GM12872 (cell line): Measurements from ENCODE around the gene TUBA1B.

Source experiments
- CTCF ChIP-seq: IDR thresholded peaks from 3 replicates; pipeline ENCODE4 v1.5.1; 2011; ENCODE audit warnings: low read depth, mild to moderate bottlenecking, low read length, moderate library complexity; ENCODE audit not compliant: insufficient read depth

TUBA1B gene

GRCh38 chr12:49147384-49147783, 16.2 kb upstream of the TUBA1B start:
- TF ChIP-seq CTCF, result no peak

- no peak for TF ChIP-seq CTCF
These were observed 15.2 kb upstream of the TUBA1B start for GRCh38 chr12:49146406-49146805.

DNA sequence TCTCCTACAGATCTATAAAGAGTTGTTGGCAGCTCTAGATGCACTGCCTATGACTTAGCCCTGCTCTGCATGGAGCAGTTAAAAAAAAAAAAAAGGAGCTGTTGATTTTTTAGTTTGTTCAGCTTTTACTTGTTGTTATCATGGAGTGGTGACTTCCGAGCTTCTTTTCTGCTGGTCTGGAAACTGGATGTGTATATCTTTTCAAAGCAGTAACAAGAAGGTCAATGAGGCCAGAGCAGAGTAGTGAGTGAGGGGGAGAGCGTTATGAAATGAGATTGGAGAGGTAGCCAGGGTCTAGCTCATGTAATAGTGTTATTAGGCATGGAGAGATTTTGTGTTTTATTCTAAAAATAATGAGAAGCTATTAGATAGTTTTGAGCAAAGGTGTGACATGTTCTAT, 13.2 kb upstream of the TUBA1B start:
- no peak for TF ChIP-seq CTCF

GRCh38 chr12:49138999-49139398, 7.8 kb upstream of the TUBA1B start:
- no peak for TF ChIP-seq CTCF

DNA sequence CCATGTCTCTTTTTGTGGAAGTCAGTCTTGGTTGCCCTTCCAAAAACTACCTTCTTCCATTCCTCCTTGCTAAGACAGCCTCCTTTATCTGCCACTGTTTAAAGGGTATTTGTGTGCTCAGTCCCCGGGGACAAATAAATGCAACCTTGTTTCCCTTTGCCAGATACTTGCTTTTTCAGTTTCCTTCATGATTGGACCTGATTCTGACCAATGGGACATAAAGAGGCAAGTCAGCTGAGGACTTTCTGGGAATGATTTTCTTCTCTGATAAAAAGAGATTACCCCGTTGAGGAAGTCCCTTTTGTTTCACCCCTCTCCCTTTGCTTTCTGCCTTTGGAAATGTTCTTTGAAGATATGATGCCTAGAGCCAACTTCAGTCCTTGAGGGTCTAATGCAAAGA, 7.4 kb upstream of the TUBA1B start:
- no peak for TF ChIP-seq CTCF

GRCh38 chr12:49137476-49137875, 6.3 kb upstream of the TUBA1B start:
- no peak for TF ChIP-seq CTCF

- TF ChIP-seq CTCF, result no peak
These were observed 2.4 kb upstream of the TUBA1B start for GRCh38 chr12:49133590-49133989.

GRCh38 chr12:49133014-49133413, 1.8 kb upstream of the TUBA1B start:
- TF ChIP-seq CTCF, result no peak
